ENCODE results near the gene SRSF10. TPM values are rescaled to one million over a fixed set of nuclear protein-coding genes. Genes with fewer than 3 reads are reported as not detected.

SRSF10 gene
- 52.0 and 59.3 TPM in 2 replicates for total RNA-seq

DNA sequence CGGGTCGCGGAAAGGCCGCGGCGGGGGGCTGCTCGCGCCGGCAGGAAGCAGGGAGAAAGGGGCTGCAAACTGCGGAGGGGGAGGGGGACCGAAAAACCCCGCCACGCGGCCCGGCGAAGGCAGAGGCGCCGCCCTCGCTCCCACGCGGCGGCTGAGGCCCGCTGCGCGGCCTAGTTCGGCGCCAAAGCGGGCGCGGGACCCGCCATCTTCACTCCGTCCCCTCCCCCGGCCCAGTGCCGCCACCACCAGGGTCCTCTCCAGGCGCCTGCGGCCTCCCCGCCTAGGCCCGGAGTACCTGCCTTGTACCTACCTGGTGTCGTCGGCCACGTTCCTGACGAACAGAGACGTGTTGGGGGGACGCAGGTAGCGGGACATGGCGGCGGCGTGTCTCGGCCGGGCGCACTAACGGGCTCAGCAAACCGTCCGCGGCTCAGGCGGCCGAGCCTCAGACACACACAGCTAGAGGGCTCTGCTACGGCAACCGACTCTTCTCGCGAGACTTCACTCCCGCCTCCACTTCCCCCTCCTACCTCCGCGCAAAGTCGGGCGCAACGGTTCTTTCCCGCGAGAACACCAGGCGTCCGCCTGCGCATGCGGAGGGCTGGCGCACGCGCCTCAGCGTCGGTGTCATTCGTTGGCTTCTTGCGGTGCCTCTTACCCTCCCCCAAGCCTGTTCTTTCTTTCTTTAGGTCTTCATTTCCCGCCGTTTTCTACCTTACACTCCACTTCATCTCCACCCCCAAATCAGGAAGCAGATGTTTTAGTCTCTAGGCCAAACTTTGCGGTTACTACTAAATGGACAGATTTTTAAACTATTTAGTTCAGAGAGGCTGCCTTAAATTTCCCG is at the start of gene SRSF10:
Gene SRSF10 (minus strand): TSS at position 447 of the 847 bp plus-strand sequence. CDS start 72 bp downstream, at position 375.

DNA sequence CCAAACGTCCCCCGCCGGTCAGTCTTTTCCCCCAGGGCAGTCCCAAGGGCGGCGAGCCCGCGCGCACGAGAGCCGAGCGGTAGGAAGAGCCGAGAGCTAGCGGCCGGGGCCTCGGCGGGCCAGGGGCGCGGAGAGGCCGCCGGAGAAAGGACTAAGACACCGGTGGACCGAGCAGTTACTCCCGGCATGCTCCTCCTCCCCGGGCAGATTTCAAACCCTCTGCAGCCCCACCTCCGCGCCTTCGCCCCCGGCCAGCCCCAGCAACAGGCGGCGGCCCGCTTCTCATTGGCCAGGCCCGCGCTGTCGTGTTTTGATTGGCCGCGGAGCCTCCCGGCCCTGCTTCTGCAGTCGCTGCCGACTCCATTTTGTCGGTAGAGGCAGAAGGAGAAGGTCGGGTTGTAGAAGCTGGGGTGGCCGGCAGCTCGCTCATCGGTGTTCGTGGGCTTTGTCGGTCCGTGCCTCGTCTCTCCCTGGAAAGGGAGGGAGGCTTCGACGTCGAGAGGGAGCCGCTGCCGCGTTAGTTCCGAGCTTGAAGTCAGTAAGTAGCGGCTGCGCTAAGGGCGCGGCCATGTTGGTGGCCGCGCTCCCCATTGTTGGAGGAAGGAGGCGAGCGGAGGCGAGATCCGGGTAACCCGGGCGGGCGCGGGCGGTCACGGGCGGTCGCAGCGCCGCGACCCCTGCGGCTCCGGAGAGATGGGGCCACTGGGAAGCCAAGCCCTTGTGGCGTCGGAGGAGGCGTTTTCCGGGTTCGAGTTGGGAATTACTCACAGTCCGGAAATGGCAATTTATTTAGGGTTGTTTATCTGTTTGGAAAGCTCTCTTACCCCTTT is 20.5 kb downstream of the SRSF10 start, which contains the start of gene PNRC2:
Gene PNRC2 (plus strand): TSS at position 368 of the 830 bp plus-strand sequence. CDS start 1,630 bp downstream, outside the sequence.

Other genes with a start within 250 kb of the SRSF10 start
- 18.9 and 28.0 TPM in 2 replicates for gene ELOA, start 236.9 kb downstream of the SRSF10 start, total RNA-seq
- 26.7 and 29.5 TPM in 2 replicates for gene PITHD1, start 201.9 kb downstream of the SRSF10 start, total RNA-seq
- 45.9 and 60.2 TPM in 2 replicates for gene LYPLA2, start 189.2 kb downstream of the SRSF10 start, total RNA-seq
- 12.0 and 34.3 TPM in 2 replicates for gene GALE, start 179.6 kb downstream of the SRSF10 start, total RNA-seq
- gene HMGCL, start 154.9 kb downstream of the SRSF10 start, total RNA-seq, result 38.5 and 40.7 TPM in 2 replicates
- gene FUCA1, start 112.0 kb downstream of the SRSF10 start, total RNA-seq, result 3.2 and 12.6 TPM in 2 replicates
- not detected in 2 replicates for gene CNR2, start 67.0 kb downstream of the SRSF10 start, total RNA-seq
- 68.0 and 68.9 TPM in 2 replicates for gene PNRC2, start 20.5 kb downstream of the SRSF10 start, total RNA-seq
- 0.12 and 0.60 TPM in 2 replicates for gene MYOM3, start 131.8 kb upstream of the SRSF10 start, total RNA-seq
- gene IL22RA1, start 162.8 kb upstream of the SRSF10 start, total RNA-seq, result not detected in 2 replicates
- not detected in 2 replicates for gene IFNLR1, start 207.0 kb upstream of the SRSF10 start, total RNA-seq